NCI-H1105 treated with DMSO at 0.1 percent for 48 hours (cell line): ENCODE data around the gene RBMS3.
"Not testable (repeated sequence)": the region's sequence is repeated elsewhere in the genome, so short reads cannot be mapped to it uniquely, and the experiment has no call there.

ENCODE experiments used
- DNase-seq: peaks from one replicate; lab custom pipeline; 2025; lab: John Stamatoyannopoulos, UW

Gene RBMS3

DNA sequence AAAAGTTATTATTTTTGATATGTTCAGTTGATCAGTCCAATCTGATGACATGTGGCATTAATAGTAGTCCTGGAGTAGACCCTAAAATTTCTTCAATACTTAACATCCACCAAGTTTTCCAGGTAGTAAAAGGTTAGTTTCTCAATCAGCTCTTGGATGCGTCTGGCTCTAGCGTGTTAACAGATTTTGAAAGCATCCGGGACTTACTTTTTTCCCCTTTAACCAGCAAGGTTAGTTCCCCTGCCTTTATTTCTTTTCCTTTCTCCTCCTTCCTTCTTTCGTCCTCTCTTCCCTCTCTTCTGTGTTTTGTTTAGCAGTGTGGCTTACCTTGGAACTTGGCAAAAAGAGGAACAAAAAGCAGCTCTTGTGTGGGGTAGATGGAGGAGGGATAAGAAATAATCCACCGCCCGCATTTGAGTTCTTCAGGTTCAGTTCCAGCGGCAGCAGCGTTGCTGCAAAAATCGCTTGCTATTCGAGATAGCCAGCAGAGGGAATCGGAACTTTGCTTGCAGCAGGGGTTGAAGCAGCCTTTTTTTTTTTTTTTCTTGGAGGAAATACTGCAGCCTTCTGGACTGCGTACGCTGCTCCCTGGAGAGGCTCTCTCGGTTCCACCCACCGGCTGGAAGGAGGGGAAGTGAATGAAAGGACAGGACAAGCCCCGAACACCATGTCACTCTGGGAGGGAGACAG is at the start of gene RBMS3:
Gene RBMS3 (plus strand): TSS at position 668 of the 690 bp plus-strand sequence.
- no peak for DNase-seq

DNA sequence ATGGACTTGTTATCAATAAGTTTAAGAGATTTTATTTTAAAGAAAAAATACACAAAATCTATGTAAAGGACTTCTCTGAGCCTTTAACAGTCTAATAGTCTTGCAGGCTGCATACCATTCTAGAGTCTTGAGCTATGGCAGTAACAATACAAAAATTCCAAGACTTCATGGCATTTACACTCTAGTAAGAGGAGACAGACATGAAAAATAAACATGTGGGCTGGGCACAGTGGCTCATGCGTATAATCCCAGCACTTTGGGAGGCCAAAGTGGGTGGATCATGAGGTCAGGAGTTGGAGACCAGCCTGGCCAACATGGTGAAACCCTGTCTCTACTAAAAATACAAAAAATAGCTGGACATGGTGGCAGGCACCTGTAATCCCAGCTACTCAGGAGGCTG is 47.7 kb upstream of the RBMS3 start:
- DNase-seq, result not testable (repeated sequence)

DNA sequence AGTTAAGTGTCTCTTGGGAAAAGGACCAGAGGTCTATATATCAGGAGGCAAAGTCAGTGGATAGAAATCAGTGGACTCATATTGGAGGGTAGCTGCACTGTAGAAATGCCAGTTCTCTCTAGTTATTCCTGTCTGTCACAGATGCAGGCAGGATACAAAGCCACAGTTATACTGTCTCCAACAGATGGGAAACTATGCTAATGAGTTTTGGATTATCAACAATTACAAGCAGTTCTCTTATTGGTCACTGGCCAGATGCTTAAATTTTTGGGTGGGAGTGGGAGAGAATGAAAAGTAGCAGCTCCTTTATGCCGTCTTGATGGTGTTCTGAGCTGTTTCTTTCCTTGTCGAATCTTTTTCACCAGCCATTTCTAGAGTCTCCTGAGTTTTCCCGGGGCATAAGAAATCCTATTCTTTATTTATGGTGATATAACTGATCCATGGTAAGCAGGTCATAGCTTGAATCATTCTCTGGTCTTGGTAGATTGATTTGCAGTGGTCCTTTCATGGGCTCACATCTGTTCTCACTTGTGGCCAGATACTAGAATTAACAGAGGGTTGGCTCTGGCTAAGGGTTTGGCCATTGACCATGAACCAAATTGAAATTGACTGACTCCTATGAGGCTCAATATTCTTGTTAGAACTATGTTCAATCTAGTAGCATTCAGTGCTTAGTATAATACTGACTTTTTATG is 44.6 kb upstream of the RBMS3 start:
- no peak for DNase-seq

DNA sequence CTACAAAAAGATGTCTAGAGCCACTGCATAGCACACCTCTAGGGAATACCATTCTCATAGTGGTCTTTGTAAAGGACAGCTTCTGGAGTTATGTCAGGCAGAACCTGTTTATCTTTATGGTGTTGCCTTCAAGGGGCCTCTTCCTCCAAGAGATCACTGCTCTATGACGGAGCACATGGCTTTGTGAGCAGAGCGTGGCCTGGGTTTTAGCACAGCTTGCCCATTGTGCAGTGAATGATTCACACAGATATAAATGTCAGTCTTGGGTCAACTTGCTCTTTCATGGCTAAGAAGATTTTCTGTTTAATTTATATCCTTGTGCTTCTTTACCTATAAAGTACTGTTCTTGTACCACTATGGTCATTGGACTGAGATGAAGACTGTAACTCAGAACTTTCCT is 41.5 kb upstream of the RBMS3 start:
- no peak for DNase-seq

DNA sequence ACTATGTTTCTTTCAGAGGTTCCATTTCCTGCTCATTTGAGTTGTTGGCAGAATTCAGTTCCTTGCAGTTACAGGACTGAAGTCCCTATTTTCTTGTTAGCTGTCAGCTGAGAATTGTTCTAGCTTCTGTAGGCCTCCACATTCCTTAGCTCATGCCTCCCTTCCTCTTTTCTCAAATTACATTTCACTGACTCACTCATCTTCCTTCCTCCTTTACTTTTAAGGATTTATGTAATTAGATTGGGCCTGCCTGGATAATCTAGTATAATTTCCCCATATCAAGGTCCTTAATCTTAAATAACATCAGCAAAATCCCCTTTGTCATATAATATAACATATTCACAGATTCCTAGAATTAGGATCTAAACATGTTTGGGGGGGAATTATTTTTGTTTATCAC is 40.6 kb upstream of the RBMS3 start:
- DNase-seq, result no peak

DNA sequence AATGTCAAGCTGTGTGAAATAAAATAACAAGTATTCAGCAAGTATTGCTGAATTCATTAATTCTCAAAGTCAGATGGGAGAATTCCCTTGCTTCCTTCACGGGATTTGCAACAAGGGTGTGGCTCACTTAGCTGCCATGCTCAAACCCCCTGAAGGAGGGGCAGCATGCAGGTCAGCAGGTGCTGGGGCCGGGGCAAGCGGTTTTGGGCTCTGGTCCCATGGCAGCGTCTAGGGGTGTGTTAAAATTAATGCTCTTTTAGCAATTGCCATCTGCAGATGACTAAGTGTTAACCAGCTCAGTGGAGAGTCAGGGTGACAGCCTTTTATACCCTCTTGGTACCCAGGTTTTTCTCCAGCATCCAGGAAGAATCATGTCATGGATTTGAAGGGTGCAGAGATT is 40.0 kb upstream of the RBMS3 start:
- no peak for DNase-seq

DNA sequence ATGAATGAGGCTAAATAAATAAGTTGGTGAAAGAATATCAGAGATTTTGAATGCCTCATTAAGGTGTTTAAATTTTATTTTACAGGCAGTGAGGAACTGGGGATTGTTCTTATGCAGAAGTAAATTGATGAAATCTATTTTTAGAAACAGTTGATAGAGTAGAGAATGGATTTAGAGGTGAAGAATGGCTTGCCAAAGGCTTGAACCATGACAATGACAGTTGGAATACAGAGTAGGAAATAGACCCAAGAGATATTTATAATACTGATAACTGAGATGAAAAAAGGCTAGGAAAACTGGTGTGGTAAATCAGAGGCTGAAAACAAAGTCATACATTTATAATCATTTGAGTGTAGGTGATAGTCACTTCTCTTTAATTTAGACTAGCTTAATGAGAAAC is 39.0 kb upstream of the RBMS3 start:
- no peak for DNase-seq

DNA sequence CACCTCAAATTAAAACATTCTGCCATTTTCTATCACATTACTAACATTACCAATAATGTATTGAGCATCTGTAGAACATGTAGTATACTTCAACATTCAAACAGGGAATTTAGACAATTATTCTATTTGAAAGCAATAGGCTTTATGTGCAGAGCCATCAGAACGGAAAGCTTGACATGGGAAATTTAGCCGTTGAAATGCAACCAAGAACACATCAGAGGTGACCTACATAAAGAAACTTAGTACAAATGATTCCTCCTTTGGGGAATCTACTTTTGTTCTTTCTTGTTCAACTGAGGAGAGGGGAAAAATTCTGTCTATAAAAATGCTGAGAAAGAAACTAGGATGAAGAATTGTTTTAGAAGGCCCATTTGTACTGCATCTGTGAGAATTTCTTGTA is 38.6 kb upstream of the RBMS3 start:
- DNase-seq, result no peak

DNA sequence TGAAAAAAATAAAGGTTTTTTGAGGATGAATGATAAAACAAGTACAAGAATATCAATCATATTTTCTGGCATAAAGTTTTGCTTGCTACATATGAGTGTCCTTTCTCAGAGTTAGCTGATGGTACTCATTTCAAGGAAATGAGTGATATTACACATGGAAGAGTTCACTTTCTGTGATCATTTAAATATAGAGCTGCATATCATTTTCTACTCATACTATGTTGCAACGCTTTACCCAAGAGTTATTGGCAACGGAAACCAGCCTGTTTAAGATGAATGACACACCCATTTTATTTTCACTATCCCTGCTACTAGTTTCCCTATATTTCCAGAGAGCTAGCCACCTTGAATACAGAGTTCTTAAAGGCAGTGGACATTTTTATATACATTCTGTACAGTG is 35.4 kb upstream of the RBMS3 start:
- DNase-seq, result no peak

DNA sequence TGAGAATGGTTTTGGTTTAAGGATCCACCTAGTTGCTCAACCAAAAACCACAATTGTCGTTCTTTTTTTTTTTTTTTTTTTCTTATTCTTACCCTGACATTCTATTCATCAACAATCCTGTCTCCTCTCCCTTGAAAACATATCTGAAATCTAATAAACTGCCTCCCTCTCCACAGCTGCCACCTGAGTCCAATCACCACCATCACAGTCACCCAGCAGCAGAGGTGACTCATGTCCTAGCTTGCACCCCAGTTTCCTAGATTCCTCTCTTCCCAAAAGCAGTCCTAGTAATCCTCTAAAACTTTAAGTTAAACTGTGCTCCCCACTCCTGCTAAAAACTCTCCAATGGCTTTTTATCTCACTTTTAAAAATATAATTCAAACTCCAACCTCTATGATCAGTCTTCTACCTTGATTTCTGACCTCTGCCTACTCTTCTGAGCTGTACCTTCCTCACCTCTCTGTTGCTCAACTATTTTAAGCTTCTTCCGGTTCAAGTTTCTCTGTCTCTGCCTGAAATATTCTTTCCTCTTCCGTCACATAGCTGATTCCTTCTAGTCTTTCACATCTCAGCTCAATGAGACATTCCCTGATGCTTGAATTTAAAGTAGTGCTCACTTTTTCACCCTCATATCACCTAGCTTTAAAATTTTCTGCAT is 33.7 kb upstream of the RBMS3 start:
- DNase-seq, result no peak

DNA sequence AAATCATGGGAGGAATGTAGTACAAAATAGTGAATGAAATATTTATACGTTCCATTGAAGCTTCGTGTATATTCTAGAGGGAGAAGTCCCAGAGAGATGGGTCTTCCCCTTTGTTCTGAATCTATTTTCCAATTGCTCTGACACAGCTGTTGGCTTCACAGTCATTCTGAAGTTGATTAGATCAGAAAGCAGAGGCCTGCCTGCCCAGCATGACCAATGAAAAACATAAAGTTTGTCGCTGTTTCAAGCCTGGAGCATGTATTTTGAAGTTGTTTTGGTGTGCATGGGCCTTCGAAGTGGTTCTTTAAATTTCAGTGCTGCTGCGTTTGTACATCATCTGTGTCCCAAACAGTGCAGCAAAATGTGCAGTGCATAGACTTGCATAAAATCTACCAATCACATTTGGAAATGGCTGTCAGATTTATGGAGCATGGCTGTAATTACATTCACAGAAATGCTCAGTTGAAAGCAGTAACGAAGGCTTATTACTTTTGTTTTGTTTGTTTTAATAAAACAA is 31.0 kb upstream of the RBMS3 start:
- no peak for DNase-seq

DNA sequence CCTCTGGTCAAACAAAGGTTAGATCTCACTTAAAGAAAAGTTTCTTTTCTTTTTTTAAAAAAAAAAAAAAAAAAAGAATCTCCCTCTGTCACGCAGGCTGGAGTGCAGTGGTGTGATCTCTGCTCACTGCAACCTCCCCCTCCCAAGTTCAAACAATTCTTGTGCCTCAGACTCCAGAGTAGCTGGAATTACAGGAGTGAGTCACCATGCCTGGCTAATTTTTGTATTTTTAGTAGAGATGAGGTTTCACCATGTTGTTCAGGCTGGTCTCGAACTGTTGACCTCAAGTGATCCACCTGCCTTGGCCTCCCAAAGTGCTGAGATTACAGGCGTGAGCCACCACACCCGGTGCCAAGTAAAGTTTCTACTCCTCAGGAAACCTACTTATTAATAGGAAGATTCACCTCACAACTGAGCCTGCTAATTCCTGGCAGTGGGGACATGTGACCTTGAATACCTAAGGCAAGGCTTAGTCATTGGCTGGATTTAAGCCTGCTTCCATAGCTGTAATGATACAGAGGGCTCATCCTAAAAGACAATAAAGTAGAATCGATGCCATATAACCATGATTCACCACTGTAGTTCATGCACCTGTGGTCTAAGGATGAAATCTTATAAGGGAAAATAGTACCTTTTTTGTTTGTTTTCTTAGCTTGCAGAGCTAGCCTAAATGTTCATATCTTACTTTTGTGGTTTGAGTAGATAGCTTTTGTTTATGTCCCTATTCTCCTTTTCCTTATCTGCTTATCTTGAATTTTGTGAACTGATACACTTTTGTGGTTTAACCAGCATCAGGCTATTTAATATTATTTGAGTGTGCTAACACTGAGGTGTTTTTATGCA is 24.8 kb upstream of the RBMS3 start:
- DNase-seq, result no peak

DNA sequence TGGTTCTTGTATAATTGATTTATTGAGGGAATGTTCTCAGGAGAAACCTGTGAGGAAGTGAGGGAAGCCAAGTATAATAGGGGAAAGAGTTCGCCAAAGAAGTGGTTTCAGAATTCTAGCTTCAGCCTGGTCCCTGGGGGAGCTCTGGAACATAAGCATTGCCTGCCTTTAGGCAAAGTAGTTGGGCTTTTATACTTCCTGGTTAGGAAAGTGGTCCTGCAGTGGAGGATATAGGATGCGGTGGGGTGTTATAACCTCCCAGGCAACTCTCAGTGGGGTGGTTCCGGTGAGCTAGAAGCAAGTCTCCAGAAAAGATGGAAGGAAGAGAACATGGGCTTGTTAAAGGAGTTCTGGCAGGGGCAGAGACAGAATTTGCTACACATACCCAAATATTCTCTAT is 22.7 kb upstream of the RBMS3 start:
- no peak for DNase-seq

DNA sequence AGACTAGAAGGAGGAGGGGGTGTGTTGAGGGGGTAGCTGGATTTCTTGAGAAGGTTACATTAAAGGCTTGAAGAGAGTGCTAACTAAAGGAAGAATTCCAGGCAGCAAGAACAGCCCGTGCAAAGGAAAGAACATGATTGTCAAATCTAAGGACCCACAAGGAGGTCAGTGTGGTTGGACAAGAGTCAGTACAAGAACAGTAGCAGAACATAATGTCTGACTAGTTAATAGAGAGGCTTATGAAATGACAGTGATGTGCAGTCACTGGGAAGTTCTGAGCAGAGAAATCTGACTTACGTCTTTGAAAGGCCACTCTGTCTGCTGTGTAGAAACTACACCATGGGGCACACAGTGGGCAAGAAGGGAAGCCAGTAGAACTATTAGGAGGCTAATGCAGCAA is 19.8 kb upstream of the RBMS3 start:
- DNase-seq, result no peak

DNA sequence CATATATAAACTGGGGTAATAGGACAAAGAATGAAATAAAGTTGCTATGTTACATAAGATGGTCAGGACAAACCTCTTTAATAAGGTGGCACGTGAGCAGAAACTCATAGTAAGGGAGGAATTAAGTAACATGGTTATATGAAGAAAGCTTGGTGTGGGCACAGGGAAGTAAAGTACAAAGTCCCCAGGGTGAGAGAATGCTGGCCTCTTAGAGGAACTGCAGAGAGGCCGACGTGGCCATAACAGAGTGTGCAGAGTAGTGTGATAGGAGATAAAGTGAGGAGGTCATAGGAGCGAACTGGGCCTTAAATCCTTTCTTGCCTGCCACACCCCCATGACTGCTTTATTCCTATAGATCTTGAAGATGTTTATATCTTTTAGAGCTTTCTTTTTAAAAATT is 17.4 kb upstream of the RBMS3 start:
- DNase-seq, result no peak

DNA sequence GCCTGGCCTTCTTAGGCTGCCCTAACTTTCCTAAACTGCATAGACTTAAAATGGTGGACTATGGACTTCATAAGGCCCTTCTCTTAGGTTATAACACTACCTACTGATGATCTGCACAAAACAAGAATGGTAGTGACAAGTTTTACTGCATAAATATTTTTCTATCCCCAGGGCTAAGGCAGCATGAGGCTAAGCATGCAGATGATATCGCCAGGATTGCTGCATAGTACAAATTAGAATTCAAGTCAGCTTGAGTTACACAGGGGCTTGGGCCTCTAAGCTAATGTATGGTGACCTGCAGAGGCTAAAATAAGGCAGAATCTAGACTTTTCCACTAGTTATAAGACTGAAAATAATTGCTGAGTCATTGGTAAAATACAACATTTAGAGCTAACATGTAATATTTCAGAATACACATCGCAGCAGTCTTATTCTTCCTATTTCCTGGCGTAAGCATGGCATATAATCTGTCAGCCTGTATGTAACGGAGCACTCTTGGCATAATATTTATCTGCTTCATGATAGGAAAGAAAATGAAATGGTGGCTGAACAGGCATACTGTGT is 15.3 kb upstream of the RBMS3 start:
- no peak for DNase-seq

DNA sequence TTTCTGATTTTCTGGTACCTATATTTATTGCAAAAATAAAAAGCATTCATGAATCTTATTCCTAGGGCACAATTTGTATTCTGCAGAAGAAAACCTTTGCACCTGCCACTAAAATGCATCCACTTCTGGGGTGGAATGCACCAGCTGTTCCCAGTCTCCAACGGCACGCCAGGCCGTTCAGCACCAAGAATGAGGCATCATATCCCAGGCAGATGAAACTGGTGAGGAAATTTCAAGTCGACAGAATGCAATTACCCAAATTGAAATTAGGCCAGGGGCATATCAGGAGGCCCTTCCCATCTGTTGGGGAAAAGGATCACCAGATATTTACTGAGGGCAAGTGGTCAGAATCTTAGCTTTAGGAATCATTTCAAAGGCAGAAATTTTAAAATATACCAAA is 13.6 kb upstream of the RBMS3 start:
- peak; percentile 5 for DNase-seq

DNA sequence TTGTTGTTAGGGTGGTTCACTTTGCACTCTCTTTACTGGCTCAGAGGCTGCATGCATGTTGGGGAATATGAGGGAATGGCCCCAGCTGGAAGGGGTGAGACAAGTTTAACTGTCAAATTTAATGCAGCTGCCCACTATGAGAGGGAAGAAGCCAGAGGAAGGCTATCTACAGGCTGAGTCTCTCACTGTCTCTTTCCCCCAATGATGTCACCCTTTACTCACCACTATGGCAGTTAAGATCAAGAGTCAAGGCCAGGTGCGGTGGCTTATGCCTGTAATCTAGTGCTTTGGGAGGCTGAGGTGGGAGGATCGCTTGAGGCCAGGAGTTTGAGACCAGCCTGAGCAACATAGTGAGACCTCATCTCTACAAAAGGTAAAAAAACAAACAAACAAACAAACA is 12.2 kb upstream of the RBMS3 start:
- no peak for DNase-seq

DNA sequence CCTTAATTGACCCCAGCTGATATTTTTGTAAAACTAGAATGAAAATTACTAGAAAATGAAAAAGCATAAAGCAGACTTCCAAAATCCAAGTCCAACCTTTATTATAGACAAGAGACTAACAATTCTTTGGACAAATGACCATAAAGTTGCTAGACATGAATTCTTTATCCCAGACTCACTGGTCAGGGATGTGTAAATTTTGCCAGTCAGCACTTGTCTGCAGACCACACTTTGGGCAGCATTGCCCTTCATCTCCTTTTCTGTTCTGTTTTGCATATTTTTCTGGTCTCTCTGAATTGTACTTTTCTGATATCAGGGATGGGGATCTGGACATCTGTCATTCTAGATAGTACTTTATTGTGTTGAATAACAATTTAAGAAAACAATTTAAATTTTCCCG is 10.1 kb upstream of the RBMS3 start:
- no peak for DNase-seq

DNA sequence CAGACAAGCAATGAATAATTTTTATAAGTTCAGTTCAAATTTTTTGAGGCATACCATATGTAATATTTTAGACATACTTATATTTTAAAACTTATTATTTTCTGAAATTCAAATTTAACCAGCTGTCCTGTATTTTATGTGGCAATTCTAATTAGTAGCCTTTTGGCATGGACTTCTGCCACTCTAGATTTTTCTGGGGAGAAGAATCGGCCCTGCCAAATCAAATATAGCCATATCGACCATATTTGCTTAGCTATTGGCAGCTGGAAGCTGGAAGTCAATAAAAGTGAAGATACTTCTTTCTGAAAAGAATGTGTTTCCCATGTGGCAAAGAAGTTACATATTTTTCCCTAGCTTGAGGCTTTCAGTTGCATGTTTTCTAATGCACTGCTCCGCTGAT is 9.4 kb upstream of the RBMS3 start:
- DNase-seq, result no peak

DNA sequence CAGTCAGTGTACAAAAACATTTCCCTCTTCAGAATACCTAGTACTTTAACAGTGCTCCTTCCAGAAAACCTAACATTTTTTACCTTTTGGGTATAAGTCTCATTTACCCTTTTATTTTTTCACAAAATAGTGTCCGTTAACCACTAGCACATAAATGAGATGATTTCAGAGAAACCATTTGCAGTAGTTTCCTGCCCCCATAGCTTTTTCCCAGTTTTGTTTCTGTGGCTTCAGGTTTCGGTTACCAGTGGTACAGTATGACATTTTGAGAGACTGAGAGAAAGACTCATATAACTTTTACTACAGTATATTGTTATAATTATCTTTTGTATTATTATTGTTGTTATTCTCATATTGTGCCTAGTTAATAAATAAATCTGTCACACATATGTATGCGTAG is 6.2 kb upstream of the RBMS3 start:
- DNase-seq, result no peak

DNA sequence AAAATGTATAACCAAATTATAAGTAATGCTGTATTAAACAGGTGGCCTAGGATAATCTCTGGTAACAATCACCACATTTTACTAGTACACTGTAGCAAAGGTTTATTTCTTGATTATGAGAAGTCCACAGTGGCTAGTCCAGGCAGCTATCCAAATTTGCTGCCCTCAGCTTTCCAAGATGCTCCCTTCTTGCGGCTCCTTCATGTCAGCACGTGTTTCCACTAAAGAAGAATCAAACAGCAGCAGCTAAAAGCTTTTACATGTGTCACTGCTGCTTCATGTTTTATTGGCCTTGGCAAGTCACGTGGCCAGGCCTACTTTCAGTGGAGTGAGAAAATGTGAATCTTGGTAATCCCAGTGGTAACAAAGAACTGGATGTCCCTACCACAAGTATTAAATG is 5.6 kb upstream of the RBMS3 start:
- no peak for DNase-seq
